A549 (cell line): ENCODE results near the gene FASLG.

Experiments
- BCL3 ChIP-seq: fragments of >200 bp; sonication (Bioruptor Twin); formaldehyde crosslinking; IDR thresholded peaks from 3 replicates; pipeline ENCODE4 v1.6.1; 2016
- CEBPB ChIP-seq, 2 experiments: fragments of >200 bp in 1 of 2; sonication (Bioruptor Twin) in 1 of 2; formaldehyde crosslinking in 1 of 2; IDR thresholded peaks; 2 replicates each; pipeline ENCODE4 v1.6.1; 2012 to 2016
- CTCF ChIP-seq: fragments of >200 bp; sonication (Bioruptor Twin); formaldehyde crosslinking; IDR thresholded peaks from 3 replicates; pipeline ENCODE4 v1.5.1; 2016
- MAX ChIP-seq: IDR thresholded peaks from 2 replicates; pipeline ENCODE4 v1.6.1; 2012
- NR3C1 ChIP-seq: fragments of >200 bp; sonication (Bioruptor Twin); formaldehyde crosslinking; IDR thresholded peaks from 3 replicates; pipeline ENCODE4 v1.6.1; 2017
- POLR2A ChIP-seq: IDR thresholded peaks from 2 replicates; pipeline ENCODE4 v1.6.1; 2012; ENCODE audit warnings: mild to moderate bottlenecking, low read length
- RAD21 ChIP-seq, 2 experiments: fragments of >200 bp in 1 of 2; sonication (Bioruptor Twin) in 1 of 2; formaldehyde crosslinking in 1 of 2; IDR thresholded peaks in 1 of 2; conservative IDR thresholded peaks in 1 of 2; 2 replicates in 1 of 2; 3 replicates in 1 of 2; pipeline ENCODE4 v1.6.1; 2012 to 2018; ENCODE audit warnings: inconsistent platforms in 1 of 2
- REST ChIP-seq: fragments of 200-600 bp; sonication (generic); IDR thresholded peaks from 2 replicates; pipeline ENCODE4 v1.6.1; 2016; ENCODE audit warnings: antibody characterized with exemption, mild to moderate bottlenecking, moderate library complexity
- RNF2 ChIP-seq: fragments of 200-600 bp; sonication (generic); IDR thresholded peaks from 2 replicates; pipeline ENCODE4 v1.6.1; 2016; ENCODE audit warnings: low read depth, mild to moderate bottlenecking, antibody characterized with exemption, moderate library complexity, borderline replicate concordance
- SMC3 ChIP-seq: fragments of >200 bp; sonication (Bioruptor Twin); formaldehyde crosslinking; IDR thresholded peaks from 3 replicates; pipeline ENCODE4 v1.6.1; 2018; ENCODE audit warnings: inconsistent platforms
- ZFP36 ChIP-seq: fragments of 450-650 bp; IDR thresholded peaks from 2 replicates; pipeline ENCODE4 v1.6.1; 2014; ENCODE audit warnings: borderline replicate concordance; ENCODE audit not compliant: partially characterized antibody

GRCh38 chr1:172697534-172698002 is 38.7 kb downstream of the FASLG start:
- TF ChIP-seq CTCF, result no peak
- no peak for TF ChIP-seq MAX
- no peak for TF ChIP-seq REST
- TF ChIP-seq POLR2A, result no peak
- TF ChIP-seq CEBPB (IDR thresholded peaks at IDR 0.05), result no peak
- TF ChIP-seq RAD21 (conservative IDR thresholded peaks at IDR 0.05 in 1 of 2, IDR thresholded peaks at IDR 0.05 in 1 of 2), result no peak
- TF ChIP-seq BCL3, result no peak
- TF ChIP-seq NR3C1, result no peak
- TF ChIP-seq SMC3, result no peak
- TF ChIP-seq ZFP36, result no peak
- TF ChIP-seq RNF2, result no peak
